ENCODE measurements around the gene NEUROD2.

Gene NEUROD2

GRCh38 chr17:39555368-39555767, 52.4 kb downstream of the NEUROD2 start:
- no peak overlapping the region for H3K4me2 ChIP-seq (ENCODE audit: low read length)
- H3K36me3 ChIP-seq (ENCODE audit: control insufficient read depth, insufficient read depth, low read length), result no peaks in the 10 kb centered on the region
- H3K9me3 ChIP-seq (ENCODE audit: control insufficient read depth, low read length), result no peaks in the 10 kb centered on the region
- no peaks in the 10 kb centered on the region for H3K27me3 ChIP-seq (ENCODE audit: control insufficient read depth, insufficient read depth, low read length)
- H3K27ac ChIP-seq, result no peak overlapping the region
- no peak for TF ChIP-seq CTCF (IDR thresholded peaks at IDR 0.05)
- H3K79me2 ChIP-seq, result no peaks in the 10 kb centered on the region
- no peak overlapping the region for H3K9ac ChIP-seq
- no peak overlapping the region for H3K4me3 ChIP-seq (ENCODE audit: low read depth, low read length)
- H2AFZ ChIP-seq, result no peak overlapping the region
- H3K4me1 ChIP-seq, result no peaks in the 10 kb centered on the region

Data from parathyroid adenoma (tissue), 2 donors.